ENCODE data around the gene MICAL2.

DNA sequence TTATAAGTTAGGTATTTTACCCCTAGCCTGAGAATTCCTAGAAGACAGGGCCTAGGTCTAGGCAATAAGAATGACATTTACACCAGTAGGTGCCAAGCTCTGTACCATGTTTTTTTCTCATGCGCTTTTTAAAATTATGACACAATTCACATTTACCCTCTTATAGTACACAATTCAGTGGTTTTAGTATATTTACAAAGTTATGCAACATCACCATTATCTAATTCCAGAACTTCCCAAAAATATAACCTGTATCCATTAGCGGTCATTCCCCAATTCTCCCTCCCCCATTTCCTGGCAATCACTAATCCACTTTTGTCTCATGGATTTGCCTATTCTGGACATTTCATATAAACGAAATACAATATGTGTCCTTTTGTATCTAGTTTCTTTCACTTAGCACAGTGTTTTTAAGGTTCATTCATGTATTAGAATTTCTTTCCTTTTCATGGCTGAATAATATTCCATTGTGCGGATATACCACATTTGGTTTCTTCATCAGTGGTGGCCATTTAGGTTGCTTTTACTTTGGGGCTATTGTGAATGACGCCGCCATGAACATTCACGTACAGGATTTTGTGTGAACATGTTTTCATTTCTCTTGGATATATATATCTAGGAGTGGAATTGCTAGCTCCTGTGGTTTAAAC is 92.4 kb downstream of the MICAL2 start:
- TF ChIP-seq, protein P1, sequence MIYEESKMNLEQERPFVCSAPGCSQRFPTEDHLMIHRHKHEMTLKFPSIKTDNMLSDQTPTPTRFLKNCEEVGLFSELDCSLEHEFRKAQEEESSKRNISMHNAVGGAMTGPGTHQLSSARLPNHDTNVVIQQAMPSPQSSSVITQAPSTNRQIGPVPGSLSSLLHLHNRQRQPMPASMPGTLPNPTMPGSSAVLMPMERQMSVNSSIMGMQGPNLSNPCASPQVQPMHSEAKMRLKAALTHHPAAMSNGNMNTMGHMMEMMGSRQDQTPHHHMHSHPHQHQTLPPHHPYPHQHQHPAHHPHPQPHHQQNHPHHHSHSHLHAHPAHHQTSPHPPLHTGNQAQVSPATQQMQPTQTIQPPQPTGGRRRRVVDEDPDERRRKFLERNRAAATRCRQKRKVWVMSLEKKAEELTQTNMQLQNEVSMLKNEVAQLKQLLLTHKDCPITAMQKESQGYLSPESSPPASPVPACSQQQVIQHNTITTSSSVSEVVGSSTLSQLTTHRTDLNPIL (CRISPR knock-in tag; IDR thresholded peaks at IDR 0.05; ENCODE audit: low read depth): no peak
- TF ChIP-seq ZFP30 (CRISPR knock-in tag; IDR thresholded peaks at IDR 0.05): no peak
- TF ChIP-seq PPARA (CRISPR knock-in tag; IDR thresholded peaks at IDR 0.05; ENCODE audit: borderline replicate concordance): no peak
- TF ChIP-seq, protein P2, sequence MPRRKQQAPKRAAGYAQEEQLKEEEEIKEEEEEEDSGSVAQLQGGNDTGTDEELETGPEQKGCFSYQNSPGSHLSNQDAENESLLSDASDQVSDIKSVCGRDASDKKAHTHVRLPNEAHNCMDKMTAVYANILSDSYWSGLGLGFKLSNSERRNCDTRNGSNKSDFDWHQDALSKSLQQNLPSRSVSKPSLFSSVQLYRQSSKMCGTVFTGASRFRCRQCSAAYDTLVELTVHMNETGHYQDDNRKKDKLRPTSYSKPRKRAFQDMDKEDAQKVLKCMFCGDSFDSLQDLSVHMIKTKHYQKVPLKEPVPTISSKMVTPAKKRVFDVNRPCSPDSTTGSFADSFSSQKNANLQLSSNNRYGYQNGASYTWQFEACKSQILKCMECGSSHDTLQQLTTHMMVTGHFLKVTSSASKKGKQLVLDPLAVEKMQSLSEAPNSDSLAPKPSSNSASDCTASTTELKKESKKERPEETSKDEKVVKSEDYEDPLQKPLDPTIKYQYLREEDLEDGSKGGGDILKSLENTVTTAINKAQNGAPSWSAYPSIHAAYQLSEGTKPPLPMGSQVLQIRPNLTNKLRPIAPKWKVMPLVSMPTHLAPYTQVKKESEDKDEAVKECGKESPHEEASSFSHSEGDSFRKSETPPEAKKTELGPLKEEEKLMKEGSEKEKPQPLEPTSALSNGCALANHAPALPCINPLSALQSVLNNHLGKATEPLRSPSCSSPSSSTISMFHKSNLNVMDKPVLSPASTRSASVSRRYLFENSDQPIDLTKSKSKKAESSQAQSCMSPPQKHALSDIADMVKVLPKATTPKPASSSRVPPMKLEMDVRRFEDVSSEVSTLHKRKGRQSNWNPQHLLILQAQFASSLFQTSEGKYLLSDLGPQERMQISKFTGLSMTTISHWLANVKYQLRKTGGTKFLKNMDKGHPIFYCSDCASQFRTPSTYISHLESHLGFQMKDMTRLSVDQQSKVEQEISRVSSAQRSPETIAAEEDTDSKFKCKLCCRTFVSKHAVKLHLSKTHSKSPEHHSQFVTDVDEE (CRISPR knock-in tag; IDR thresholded peaks at IDR 0.05): no peak
- no peak for TF ChIP-seq ARNTL (CRISPR knock-in tag; IDR thresholded peaks at IDR 0.05; ENCODE audit: borderline replicate concordance, low read depth)
